GM03348 (cell line): ENCODE data around the gene BRSK2.
"Not testable (repeated sequence)": the region's sequence is repeated elsewhere in the genome, so short reads cannot be mapped to it uniquely, and the experiment has no call there.

ENCODE experiments used
- DNase-seq: peaks from one replicate; pipeline ENCODE4 v3.0.0; 2012; ENCODE audit warnings: low spot score

The BRSK2 gene

GRCh38 chr11:1500466-1501420, 111.0 kb downstream of the BRSK2 start:
- DNase-seq = no peak

- DNase-seq = no peak
These were observed 111.9 kb downstream of the BRSK2 start for GRCh38 chr11:1501421-1502167.

- no peak for DNase-seq
These were observed 112.6 kb downstream of the BRSK2 start for GRCh38 chr11:1502168-1502953.

- no peak for DNase-seq
These were observed 113.4 kb downstream of the BRSK2 start for GRCh38 chr11:1502954-1503707.

- no peak for DNase-seq
These were observed 114.0 kb downstream of the BRSK2 start for GRCh38 chr11:1503708-1504104.

GRCh38 chr11:1504138-1504537, 114.4 kb downstream of the BRSK2 start:
- DNase-seq = no peak

- no peak for DNase-seq
These were observed 115.0 kb downstream of the BRSK2 start for GRCh38 chr11:1504581-1505290.

GRCh38 chr11:1505480-1505879, 115.7 kb downstream of the BRSK2 start:
- DNase-seq = no peak

GRCh38 chr11:1506981-1507380, 117.2 kb downstream of the BRSK2 start:
- DNase-seq = no peak

GRCh38 chr11:1507381-1508140, 117.8 kb downstream of the BRSK2 start:
- no peak for DNase-seq

GRCh38 chr11:1508491-1508891, 118.8 kb downstream of the BRSK2 start:
- DNase-seq = no peak

GRCh38 chr11:1508986-1509385, 119.3 kb downstream of the BRSK2 start:
- no peak for DNase-seq

- DNase-seq = no peak
These were observed 120.0 kb downstream of the BRSK2 start for GRCh38 chr11:1509626-1510255.

- DNase-seq = not testable (repeated sequence)
These were observed 120.6 kb downstream of the BRSK2 start for GRCh38 chr11:1510351-1510750.

- no peak for DNase-seq
These were observed 121.2 kb downstream of the BRSK2 start for GRCh38 chr11:1510928-1511327.

- DNase-seq = no peak
These were observed 122.3 kb downstream of the BRSK2 start for GRCh38 chr11:1511937-1512496.
